GM18909 (cell line): ENCODE measurements around the gene SAMD10.
"Not testable (repeated sequence)": the region's sequence is repeated elsewhere in the genome, so short reads cannot be mapped to it uniquely, and the experiment has no call there.

ENCODE experiments used
- ATAC-seq: cut with Tn5 transposase; IDR thresholded peaks from one replicate; pipeline ENCODE4 v1.9.1; 2021; ENCODE audit warnings: mild to moderate bottlenecking; ENCODE audit not compliant: unreplicated experiment, poor library complexity

Gene SAMD10

DNA sequence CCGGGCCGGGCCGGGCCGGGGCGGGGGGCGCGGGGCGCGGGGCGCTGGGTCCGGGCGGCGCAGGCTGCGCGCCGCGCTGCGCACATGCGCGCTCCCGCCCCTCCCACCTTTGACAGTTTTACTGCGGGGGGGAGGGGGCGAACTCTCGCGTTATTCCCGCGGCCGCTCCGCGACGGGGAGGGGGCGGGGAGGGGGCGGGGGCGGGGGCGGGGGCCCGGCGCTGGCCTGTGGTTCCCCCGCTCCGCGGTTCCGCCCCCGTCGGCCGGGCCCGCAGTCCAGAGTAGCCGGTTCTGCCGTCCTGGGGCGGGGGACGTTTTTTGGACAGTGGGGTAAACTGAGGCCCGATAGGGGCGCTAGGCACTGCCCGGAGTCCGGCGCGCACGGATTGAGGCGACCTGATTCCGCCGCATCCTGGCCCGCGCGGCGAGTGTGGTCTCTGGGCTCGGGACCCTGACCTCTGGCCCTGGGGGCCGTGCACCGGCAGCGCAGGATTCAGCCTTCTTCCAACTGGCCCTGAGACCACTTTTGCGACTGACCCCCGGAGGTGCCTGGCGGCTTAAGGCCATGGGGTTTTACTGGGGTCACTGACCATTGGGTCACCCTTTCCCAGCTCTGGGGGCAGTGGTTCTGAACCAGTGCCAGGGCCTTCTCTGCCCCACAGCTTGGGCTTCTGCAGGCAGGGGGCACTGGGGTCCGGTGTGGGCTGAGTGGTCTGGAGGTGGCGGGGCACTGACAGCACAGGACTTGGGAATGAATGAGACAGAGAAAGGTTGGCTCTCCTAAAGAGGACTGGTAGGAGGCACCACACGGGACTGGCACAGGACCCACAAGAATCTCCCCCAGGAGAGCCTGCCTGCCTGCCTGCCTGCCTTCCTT is 9.4 kb downstream of the SAMD10 start, which contains the start of gene ZNF512B:
Gene ZNF512B (minus strand): TSS at position 93 of the 876 bp plus-strand sequence. CDS start 1,980 bp downstream, outside the sequence.
- no peak for ATAC-seq

DNA sequence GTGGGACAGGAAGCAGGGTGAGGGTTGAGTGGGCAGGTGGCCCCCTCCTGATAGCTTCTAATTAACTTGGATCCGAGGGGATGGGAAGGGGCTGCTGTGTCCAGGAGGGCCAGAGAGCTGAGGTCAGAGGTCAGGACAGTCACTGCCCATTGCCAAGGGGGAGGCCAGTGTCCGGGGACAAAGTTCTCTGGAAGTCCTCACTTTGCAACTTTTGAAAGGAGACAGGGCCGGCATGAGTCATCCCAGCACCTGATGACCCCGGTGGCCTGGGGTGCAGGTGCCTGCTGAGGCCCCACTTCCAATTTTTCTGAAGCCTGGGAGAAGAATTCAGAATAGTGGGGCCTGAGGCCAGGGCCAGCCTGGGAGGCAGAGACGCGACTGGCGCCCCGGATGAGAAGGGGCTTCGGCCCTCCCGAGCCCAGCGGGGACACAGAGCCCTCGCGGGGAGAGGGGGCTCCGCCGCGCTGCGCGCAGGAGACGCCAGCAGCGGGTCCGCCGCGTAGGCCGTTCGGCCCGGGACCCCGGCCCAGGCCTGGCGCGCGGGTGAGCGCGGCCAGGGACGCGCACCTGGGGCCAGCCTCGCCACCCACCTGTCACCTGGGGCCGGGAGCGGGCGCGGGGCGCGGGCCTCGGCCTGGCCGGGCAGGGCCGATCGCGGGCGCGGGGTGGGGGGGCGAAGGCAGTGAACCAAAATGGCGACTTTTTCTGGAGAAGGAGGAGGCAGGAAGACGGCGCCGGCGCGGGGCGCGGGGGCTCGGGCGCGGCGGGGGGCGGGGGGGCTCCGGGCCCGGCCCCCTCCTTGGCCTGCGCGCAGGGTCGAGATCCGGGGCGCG is 10.3 kb downstream of the SAMD10 start:
- no peak for ATAC-seq

DNA sequence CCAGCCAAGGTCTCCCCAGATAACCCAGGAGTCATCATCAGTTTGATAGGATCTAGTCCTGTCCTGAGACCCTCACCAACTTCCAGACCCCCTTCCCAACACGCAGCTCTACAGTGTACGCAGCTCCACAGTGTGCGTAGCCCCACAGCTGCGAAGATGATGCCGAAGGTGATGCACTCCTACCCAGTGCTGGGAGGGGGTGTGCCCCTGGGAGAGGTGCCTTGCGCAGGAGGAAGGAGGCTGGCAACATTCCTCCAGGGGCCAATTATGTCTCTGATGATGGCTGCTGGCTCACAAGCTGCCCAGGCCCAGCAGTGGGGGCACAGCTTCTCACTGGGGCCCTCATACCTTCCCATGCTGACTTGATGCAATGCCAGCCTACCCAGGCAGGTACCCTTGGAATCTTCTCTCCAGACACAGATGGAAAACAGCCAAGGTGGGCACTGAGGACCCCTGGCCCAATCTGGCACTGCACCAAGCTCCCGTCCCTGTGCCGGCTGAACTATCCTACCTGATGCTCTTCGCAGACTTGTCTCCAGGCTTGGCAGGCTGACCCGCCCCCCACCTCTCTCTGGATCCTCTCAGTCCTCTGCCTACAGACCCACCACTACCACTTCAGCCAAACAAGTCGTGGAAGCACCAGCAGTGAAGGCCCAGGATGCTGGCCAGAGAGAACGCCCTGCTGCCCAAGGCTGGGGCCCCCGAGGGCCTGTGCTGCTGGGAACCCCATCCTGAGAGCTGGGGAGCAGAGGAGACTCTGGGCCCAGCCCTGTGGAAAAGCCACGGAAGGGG is 11.1 kb downstream of the SAMD10 start:
- ATAC-seq = no peak

DNA sequence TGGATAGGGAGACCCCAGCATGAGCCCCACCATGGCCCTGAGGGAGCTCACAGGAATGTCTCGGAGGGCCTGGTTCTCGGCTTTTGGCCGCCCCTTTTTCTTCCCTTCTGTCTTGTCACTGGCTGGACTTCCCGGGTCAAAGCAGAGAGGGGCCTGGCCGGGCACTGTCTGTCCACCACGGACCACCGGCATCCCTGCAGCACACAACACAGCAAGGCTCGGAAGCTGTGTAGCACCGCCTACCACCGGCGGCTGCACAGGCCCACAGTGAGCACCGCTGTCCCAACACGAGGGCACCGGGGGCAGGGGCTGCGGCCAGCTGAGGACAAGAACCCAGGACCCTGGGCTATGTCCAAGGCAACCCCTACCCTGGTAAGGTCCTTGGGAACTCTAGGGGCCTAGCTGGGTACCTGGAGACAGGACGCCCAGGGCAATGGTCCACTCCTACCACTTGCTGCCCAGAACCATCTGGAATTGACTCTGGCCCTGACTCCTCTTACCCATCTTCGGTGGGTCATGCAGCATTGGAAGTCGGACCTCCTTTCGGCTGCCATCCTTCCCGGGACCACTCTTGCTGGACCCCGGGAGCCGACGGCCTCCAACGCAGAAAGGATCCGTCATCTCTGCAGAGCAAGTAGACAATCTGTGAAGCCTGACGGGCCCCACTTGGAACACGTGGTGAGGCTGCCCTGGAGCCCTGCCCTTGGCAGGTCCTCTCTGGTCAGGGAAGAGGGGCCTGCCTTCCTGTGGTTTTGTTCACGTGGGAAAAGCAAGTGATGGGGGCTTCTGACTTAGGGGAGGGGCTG is 11.9 kb downstream of the SAMD10 start:
- ATAC-seq = no peak

DNA sequence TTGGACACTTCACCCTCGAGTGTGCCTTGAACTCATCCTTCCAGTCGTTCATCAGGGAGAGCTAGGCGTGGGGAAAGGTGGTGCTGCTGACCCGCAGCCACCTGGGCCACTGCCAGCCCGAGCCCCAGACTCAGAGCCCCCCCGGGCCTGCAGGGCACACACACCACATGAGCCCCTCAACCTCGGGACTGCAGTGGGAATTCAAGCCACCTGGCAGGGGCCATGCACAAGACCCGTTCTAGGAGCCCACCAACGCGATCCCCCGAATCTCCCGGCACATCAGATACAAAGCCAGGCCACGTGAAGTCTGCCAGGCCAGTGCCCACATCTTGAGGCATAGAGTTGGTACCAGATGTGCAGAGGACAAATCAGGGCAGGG is 12.5 kb downstream of the SAMD10 start:
- no peak for ATAC-seq

DNA sequence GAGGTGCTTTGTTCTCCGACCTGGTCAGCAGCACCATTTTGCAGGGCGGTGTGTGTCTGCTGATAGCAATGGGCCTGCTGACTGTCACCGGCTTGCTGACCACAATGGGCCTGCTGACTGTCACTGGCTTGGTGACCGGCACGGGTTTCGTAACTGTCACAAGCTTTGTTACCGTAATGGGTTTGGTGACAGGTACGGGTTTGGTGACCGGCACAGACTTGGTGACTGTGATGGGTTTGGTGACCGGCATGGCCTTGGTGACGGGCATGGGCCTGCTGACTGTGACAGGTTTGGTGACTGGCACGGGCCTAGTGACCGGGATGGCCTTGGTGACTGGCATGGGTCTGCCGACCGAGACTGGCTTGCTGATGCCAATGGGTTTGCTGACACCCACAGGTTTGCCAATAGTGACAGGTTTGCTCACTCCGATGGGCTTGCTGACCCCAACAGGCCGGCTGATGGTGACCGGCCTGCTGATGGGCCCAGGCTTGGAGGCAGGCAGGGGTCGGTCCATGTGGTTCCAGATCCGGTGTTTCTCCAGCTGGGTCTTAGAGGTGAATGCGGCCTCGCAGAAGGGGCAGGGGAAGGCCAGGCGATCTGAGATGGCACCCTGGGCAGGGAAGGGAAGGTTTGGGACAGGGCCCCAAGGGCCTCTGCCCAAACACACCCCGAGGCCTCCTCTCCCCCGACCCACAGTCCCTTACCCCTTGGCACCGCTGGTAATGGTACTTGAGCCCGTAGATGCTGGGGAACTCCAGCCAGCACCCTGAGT is 13.1 kb downstream of the SAMD10 start:
- ATAC-seq = no peak

DNA sequence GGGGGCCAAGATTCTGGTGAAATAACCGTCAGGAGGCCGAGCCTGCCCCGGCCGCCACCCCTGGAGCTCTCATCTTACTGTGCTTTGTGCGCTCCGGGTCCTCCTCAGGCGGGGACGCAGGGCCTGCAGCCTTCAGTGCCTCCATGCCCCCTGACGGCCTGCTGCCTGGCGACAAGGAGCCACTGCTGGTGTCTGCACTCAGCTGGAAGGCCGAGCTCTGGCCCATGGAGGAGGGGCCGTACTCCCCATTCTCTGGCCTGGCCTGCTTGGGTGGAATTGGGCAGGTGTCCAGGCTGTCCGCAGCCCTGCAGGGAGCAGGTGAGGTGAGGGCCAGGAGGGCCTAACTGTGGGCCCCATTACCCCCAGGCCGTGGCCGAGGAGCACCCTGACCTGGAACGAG is 15.0 kb downstream of the SAMD10 start:
- ATAC-seq = no peak

DNA sequence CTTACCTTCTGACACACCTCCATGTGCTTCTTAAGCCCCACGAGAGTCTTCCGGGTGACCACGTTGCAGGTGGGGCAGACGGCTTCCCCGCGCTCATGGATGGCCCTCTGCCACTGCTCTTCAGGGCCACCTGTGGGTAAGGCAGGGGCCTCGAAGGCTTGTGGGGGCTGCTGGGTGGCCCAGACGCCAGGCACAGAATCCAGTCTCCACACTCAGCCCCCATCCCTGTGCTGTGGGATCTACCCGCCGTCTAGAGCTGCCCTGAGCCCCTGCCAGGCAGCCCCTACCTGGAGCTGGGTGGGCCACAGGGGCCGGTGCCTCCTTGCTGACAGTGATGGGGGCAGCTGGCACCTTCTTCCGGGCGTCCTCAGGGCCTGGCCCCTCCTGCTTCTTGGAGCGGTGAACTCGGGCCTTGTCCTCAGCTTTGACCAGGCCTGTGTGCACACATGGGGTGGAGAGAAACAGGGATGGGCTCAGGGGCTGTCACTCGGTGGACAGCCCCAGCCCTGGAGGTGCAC is 15.6 kb downstream of the SAMD10 start:
- ATAC-seq = no peak

DNA sequence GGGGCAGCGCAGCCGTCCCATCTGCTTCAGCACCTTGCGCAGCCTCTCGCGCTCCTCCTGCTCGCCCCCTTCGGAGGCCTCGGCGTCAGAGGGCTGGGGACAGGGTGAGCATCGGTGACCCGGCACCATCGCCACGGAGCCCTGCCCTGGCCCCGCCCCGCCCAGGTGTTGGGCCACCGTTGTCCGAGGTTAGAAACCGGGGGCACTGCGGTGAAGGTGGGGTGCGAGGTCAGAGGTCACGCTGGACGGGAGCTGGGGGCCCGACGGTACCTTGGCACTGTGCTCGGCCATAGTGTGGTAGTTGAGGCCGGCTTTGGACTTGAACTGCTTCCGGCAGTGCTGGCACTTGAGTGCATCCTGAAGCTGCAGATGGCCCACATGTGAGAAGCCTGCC is 16.1 kb downstream of the SAMD10 start:
- no peak for ATAC-seq

DNA sequence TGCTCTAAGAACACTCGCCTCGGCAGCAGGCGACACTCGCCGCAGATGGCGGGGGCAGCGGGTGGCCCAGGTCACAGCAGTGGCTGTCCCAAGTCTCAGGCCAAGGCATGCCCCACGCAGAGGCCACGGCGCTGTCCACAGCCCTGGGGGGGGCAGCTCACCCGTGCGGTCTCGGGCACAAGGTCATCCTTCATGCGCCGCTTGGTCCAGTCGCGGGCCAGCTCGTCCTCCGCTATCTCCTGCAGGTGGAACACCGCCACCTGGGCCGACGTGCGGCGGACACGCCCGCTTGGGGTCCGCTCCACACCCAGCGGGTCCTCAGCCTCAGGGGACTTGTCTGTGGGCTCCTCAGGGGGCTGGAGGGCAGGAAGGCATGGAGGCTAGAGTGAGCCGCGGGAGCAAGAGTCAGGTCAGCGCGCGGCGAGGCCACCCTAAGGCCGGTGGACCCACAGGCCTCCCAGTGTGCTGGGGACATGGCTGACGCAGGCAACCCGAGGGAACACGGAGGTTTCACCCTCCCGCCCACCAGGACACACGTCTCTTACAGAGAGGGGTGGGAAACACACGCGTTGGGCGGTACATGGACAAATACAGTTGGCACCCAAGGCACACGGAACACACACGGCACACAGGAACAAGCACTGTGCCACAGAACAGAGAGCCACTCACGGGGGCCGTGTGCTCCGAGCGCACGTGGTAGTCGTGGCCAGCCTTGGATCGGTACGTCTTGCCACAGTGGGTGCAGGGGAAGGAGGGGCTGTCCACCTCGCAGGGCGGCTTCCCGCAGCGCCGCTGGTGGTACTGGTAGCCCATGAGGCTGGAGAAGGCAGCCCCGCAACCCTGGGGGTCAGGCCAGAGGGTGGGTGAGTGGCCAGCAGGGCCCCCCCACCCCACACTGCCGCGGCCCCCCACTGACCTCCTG is 16.8 kb downstream of the SAMD10 start:
- ATAC-seq = no peak

DNA sequence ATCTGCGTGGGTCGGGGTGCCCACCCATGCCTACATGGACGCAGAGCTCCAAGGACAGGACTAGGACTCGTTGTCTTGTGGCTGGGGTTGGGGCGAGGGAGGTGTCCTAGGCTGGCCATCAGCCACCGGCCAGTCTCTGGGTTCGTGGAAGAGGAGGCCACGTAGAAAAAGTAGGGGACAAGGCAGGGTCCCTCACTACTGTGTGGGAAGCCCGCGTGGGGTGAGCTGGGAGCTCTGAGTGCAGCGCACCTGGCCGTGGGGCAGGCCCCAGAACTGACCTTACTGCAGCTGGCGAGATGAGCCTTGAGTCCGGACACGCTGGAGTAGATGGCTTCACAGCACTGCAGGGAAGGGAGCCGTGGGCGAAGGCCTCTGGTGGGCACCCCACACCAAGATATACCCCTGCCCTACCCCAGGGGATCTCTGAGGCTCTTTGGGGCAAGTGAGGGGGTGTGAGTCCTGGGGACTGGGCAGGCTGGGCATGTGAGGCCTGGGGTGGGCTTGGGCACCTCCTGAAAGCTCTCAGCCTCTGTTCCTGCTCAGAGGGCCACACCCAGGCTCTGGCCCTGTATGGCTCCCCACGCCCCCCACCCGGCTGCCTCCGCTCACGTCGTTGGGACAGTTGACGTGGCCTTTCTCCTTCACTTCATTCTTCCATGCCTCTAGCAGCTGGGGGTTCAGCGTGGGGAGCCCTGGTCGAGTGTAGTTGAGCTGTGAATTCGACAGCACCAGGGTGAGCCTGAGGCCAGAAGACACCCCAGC is 17.6 kb downstream of the SAMD10 start:
- ATAC-seq = no peak

DNA sequence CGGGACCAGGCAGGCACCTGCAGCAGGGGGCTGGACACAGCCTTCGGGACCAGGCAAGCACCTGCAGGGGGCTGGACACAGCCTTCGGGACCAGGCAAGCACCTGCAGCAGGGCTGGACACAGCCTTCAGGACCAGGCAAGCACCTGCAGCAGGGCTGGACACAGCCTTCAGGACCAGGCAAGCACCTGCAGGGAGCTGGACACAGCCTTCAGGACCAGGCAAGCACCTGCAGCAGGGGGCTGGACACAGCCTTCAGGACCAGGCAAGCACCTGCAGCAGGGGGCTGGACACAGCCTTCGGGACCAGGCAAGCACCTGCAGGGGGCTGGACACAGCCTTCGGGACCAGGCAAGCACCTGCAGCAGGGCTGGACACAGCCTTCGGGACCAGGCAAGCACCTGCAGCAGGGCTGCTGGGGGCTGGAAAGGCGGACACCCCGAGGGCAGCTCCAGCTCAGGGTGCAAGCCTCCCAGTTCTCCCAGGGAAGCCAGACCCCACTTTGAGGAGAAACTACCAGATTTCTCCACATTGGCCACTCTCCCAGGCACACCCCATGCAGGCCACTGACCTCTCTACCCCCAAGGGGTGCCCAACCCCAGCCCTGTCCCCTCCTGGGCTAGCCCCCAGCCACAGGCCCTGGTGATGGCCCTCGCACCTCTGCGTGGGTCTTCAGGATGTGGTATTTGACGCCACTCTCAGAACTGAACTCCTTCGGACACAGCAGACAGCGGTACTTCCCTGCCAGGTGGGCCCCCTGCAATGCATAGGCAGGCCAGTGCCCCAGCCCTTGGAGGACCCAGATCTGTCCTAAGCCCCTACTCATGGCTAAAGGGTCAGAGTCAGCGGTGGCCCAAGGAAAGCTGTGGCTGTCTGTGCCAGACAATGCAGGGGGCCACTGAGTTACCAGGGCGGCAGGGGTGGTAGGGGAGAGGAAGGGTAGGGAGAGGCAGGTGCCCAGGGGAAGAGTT is 18.5 kb downstream of the SAMD10 start:
- ATAC-seq = not testable (repeated sequence)

DNA sequence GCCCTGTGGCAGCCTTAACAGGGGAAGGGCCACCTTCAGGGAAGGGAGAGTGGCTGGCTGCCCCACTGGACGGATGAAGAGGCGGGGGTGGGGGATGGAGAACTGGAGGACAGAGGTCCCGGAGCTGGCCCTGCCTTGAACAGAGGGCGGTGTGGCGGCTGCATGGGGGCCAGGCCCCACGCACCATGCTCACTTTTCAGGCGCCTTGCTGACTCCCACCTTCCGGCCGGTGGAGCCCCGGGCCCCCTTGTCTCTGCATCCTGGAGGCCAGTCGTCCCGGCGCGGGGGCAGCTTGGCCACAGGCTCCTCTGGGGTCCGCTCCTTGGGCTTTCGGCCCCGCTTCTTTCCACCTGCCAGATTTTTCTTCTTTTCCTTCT is 19.8 kb downstream of the SAMD10 start:
- no peak for ATAC-seq

DNA sequence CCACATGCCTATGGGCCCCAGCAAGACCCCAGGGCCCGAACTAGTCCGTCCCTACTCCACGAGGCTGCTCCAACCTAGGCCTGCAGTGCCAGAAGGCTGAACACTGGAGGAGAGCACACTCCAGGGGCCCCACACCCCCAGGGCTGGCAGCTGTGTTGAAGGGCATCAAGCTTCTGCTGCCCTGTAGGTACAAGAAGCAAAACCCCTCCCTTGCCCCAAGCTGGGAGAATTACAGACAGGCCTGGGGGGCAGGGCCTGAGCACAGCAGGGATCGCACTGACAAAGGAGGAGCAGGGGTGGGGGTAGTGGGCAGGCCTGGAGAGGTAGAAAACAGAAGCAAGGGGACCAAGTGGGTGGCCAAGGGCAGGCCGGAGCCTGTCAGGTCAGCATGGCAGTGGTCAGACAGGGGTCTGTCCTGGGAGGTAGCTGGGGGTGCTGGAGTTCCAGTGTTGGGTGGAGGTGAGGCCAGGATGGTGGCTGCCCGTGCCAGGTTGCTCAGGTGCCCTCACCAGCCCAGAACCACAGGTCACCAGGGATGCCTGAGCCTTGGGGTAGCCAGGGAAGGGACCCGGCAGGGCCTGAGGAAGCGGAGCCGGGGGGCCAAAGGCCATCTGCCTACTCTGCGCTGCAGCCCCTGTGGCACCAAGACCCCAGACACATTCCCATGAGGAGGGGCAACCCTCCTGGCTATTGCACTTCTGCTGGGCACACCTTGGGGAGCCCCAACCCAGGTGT is 20.3 kb downstream of the SAMD10 start:
- ATAC-seq = no peak

DNA sequence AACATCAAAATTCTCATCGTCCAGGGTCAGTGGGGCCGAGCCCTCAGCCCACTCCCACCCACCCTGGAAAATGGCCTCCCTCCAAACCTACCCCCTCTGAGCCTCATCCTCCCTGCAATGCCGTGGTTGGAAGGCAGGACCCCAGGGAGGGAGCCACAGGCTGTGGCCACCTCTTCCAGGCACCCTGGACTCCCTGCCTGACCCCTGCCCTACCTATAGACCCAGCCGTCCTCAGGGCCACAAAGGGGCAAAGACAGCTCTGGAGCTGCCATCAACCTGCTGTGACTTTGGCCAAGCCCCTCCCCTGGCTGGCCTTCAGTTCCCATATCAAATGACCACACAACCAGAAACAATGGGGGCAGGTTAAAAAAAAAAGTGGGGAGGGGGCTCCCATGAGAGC is 21.0 kb downstream of the SAMD10 start:
- ATAC-seq = no peak
